C4-2B (cell line): ENCODE data around the gene TMEM38A.

Experiments used
- H3K27ac ChIP-seq: fragments of 450-650 bp; 2 replicates; pipeline ENCODE4 v1.5.1; 2017
- CTCF ChIP-seq: fragments of 450-650 bp; conservative IDR thresholded peaks from 2 replicates; pipeline ENCODE4 v1.5.1; 2017; ENCODE audit warnings: mild to moderate bottlenecking
- ZFX ChIP-seq: fragments of 450-650 bp; IDR thresholded peaks from 2 replicates; pipeline ENCODE4 v1.6.1; 2017

Gene TMEM38A

GRCh38 chr19:16654140-16654539 is 6.8 kb upstream of the TMEM38A start:
- no peak overlapping the region for H3K27ac ChIP-seq
- TF ChIP-seq CTCF (no peak), ZFX (no peak)

GRCh38 chr19:16654627-16655026 is 6.3 kb upstream of the TMEM38A start:
- H3K27ac ChIP-seq = no peak overlapping the region

DNA sequence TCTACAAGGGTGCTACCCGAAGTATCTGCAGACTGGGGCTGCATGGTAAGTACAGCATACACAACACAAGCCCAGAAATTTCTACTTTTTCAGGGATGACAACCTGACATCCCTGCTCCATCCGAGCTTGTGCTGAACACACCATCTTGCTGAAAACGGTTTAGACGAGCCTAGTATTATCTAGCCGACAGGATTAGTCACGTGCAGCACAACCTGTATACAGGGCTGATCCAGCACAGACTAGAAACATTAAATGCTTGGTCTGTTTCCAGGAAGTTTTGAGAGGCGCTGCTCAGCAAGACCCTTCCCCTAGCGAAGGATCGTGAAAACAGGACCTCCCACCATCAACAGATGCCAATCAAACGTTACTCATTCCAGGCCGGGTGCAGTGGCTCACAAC is 5.2 kb upstream of the TMEM38A start:
- no peak overlapping the region for H3K27ac ChIP-seq
- no peak for TF ChIP-seq CTCF
- no peak for TF ChIP-seq ZFX

More at GRCh38 chr19:16654627-16655026, 6.3 kb upstream of the TMEM38A start:
- TF ChIP-seq ZFX (no peak), CTCF (no peak)

DNA sequence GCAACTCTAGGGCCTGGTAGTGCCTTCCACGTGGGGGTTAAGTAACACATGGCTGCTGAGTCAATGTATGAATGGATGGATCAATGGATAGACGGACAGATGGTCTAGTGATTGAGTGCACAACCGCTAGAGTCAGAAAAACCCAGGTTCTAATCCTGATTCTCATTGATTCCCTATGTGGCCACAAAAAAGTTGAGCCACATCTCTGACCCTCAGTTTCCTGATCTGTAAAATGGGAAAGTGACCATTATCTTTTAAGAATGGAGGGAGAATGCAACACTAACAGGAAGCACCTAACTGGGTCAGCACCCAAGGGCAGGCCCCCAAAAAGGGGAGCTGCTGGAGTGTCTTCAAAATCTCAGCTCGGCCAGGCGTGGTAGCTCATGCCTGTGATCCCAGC is 3.6 kb upstream of the TMEM38A start:
- TF ChIP-seq CTCF = no peak
- TF ChIP-seq ZFX = no peak
- H3K27ac ChIP-seq = no peak overlapping the region

GRCh38 chr19:16659464-16659831 is 1.5 kb upstream of the TMEM38A start:
- peak overlapping the region; percentile 88 for H3K27ac ChIP-seq
- TF ChIP-seq CTCF (no peak), ZFX (no peak)

DNA sequence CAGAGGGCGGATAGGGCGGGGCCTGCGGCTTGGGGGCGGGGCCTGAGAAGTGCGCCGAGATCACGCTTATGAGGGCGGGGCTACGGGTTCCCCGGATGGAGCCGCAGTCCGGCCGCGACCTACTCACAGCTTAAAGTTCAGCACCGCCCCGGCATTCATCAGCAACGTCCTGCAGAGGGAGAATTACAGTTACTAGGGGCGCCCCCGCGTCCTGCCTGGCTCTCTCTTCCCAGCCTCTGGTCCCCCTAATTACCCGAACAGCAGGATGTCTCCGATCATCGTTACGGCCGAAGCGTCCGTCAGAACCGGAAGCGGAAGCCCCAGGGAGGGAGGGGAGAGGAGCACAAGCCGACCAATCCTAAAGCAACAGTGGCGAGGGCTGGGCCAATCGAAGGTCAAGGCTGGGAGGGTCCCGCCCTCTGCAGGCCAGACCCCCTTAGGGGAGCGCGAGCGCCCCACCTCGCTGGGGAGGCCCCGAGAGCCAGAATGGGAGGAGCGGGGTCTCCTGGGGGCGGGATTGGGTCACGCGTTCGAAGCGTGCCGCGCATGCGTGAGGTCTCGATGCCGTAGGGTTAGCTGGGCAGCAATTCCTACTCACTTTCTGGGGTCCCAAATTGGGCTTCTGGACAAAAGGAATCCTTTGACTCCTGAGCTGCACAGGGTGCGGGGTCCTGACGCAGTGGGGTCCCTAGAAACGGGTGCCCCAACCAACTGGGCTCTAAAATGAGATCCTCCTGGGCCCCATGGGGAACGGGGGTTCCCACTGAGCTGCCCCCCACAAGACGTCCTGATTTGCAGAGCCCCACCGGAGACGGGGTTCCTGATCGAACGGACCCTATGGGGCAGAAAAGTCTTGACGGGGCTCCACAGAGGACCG is 869 bp upstream of the TMEM38A start, which contains the start of gene SMIM7:
Gene SMIM7 (minus strand): TSS at position 313 of the 877 bp plus-strand sequence. CDS start 34 bp downstream, at position 279.
- TF ChIP-seq ZFX (peak; percentile 36; the same call in 1 of the 2 replicates), CTCF (no peak)
- H3K27ac ChIP-seq = peak within 1 kb of the TSS; percentile 88

DNA sequence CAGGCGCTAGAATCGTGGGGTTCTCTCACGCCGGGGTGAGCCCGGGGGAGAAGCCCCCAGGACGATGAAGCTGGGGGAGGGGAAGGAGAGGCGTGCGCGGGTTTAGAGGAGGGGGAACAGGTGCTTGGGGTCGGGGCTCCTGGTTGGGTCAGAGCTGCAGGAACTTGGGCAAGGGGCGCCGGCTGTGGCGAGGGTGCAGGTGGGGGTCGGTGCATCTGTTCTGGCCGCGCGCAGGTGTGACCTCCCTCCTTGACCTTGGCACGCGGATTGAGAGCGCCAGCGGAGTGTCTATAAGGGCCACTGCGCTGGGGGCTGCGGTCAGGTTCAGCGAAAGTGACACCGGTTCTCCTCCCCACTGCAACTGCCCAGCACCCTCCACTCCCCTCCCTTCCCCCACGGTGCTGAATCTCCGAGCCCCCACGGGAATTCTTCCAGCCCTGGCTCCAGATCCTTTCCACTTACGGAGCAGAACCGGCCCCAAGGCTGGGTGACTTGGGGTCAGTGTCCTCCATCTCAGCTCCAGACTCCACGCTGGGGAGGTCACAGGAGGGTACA is 618 bp downstream of the TMEM38A start:
- H3K27ac ChIP-seq = peak overlapping the region; percentile 88
- no peak for TF ChIP-seq CTCF
- TF ChIP-seq ZFX = no peak
